ENCODE data around the gene PIGU.

PIGU gene

DNA sequence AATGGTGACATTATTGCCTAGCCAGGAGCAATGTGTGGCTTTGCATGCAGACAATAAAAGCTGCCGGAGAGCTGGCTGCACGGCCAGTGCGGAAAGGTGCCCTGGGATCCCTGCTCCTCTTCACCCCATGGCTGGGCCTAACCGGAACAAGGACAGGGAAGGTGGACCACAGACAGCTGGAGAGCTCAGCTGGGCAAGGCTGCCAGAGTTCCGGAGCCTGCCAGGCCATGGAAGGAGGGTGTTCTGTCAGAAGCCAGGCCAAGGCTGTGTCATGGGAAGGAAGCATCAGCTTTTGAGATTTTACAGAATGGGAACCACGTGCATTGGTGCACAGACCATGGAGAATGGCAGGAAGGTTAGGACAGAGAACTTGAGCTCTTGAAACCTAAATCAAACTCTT lies 93.3 kb downstream of the PIGU start:
- DNase-seq (ENCODE audit: low spot score) = no peak
- in situ Hi-C loops (cut with MboI; ENCODE audit: low pct_unique_long_range_greater_than_20kb, low sequenced_read_pairs, unreplicated experiment) = no loop called here
- TF ChIP-seq CTCF (IDR thresholded peaks at IDR 0.05; ENCODE audit: extremely low read depth, insufficient read depth, missing control alignments) = no peak

- in situ Hi-C loops (cut with MboI; ENCODE audit: low pct_unique_long_range_greater_than_20kb, low sequenced_read_pairs, unreplicated experiment) = no loop called here
- TF ChIP-seq CTCF (IDR thresholded peaks at IDR 0.05; ENCODE audit: extremely low read depth, insufficient read depth, missing control alignments) = no peak
- no peak for DNase-seq (ENCODE audit: low spot score)
These were observed 94.0 kb downstream of the PIGU start for GRCh38 chr20:34582911-34583310.

DNA sequence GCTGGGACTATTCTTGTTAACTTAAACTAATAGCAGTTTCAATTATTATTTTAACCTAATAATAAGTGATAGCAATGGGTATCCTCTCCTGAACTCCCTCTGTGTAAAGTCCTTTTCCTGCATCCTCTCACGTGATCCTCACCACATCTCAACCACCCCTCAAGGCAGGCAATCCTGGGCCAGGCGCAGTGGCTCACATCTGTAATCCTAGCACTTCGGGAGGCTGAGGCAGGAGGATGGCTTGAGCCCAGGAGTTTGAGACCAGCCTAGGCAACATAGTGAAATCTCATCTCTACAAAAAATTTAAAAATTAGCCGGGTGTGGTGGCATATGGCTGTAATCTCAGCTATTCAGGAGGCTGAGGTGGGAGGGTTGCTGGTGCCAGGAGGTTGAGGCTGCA lies 94.7 kb downstream of the PIGU start:
- in situ Hi-C loops (cut with MboI; ENCODE audit: low pct_unique_long_range_greater_than_20kb, low sequenced_read_pairs, unreplicated experiment) = no loop called here
- no peak for DNase-seq (ENCODE audit: low spot score)
- no peak for TF ChIP-seq CTCF (IDR thresholded peaks at IDR 0.05; ENCODE audit: extremely low read depth, insufficient read depth, missing control alignments)

DNA sequence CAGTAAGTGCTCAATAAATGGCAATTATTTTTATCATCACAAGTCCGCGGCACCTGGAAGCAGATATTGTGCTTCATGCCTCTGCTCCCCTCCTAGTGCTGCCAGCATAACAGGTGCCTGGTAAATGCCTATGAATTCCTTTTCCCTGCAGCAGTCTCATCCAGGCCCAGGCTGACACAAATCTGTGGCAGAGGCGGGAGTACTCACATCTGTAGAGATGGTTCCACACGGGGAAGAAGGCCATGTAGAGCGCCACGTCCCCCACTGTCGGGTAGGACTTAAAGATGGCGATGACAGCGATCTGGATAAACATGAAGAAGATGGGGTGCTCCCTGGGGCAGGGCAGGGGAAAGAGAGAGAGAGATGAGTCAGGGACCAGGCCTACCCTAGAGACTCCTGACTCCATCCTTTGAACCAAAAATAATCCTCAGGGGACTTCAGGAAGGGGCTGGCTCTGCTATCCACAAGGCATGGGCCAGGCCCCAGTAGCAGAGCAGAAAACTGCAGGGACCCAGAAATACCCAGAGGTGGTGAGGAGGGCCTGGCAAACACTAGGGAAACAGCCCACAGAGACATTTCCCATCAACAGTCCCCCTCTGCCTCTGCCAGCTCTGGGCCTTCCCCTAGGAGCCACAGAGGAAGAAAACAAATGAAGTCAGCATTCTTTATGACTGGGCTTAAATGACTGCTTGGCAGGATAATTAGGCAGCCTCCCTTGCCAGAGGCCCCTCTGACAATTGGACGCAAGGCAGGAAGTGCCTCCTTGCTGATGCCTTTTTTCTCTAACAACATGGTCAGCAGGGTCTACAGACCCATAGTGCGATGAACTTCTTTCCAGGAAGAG lies 95.3 kb downstream of the PIGU start:
- in situ Hi-C loops (cut with MboI; ENCODE audit: low pct_unique_long_range_greater_than_20kb, low sequenced_read_pairs, unreplicated experiment) = no loop called here
- DNase-seq (ENCODE audit: low spot score) = peak; percentile 23
- TF ChIP-seq CTCF (IDR thresholded peaks at IDR 0.05; ENCODE audit: extremely low read depth, insufficient read depth, missing control alignments) = no peak

DNA sequence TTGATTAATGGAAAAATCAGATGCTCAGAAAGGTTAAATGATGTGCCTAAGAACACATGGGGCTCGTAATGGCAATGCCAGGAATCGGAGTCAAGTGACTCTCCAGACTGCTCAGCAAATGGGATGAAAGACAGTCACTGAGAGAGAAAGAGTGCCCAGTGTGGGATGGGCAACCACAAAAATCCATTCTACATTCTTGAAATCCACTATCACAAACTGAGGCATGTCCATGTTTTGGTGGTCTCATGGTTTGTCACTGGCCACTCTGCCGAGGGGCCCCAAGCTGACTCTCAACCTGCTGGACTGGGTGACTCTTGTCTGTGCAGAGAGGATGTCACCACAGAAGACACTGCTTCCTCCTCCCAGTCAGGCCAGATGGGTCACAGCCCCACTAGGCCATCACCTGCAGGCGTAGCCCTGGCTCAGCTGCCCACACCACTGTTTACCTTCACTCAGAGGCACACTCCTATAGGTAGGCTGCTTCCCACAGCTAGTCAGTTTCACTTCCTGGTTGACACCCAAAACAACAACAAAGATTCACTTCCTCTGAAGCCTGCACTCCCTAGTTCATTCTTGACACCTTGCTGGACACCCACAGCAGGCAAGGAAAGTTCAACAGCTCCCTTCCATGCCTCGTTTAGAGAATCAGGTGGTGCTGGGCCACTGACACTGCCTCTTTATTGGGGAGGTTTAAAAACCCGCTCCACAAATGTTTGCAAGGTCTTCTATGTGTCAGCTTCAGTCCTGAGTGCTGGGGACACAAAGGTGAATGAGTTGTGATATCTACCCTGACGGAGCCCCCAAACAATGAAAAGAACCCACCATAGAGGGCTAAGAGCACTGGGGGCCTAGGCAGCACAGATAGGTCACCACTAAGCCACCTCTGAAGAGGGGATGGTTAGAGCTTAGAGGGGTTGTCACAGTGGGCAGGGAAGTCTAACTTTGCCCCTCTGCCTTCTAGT lies 96.6 kb downstream of the PIGU start:
- in situ Hi-C loops (cut with MboI; ENCODE audit: low pct_unique_long_range_greater_than_20kb, low sequenced_read_pairs, unreplicated experiment) = no loop called here
- no peak for DNase-seq (ENCODE audit: low spot score)

More for the DNA sequence above, 96.6 kb downstream of the PIGU start:
- TF ChIP-seq CTCF (IDR thresholded peaks at IDR 0.05; ENCODE audit: extremely low read depth, insufficient read depth, missing control alignments) = no peak
